GM12801 (cell line): ENCODE data around the gene PCYOX1L.

Source experiments
- TF ChIP-seq, protein P1 (sequence below): IDR thresholded peaks from one replicate; pipeline ENCODE4 v1.5.1; 2011; ENCODE audit warnings: control low read depth; ENCODE audit not compliant: insufficient read length; ENCODE audit errors: extremely low read depth

Gene PCYOX1L

DNA sequence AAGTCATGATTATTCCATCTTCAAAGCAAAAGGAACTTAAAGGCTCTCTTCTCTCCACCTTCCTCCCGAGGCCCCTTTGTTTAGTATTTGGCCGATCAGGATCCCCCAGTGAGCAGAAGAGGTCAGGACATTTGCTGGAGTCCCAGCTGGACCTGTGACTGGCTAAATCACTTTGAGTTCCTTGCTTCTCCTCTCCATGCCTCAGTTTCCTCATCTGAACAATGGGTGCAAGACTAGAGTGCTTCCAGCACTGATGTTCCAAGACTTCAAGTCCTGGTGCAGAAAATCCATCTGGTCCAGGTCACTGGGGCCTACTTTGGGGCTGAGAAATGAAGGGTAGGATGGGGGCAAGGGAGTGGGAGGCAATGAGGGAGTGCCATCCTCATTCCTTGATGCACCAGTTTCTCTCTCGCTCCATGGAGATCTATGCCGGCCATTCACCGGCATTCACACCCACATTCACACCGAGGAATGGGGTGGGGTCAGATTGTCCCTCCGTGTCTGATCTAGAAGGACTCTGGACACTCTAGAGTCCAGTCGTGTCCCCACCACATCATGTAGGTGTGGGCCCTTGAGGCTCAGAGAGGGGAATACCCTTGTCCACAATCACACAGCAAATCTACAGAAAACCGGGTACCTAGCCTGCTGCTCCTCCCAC, 60.0 kb downstream of the PCYOX1L start:
- TF ChIP-seq, protein P1, sequence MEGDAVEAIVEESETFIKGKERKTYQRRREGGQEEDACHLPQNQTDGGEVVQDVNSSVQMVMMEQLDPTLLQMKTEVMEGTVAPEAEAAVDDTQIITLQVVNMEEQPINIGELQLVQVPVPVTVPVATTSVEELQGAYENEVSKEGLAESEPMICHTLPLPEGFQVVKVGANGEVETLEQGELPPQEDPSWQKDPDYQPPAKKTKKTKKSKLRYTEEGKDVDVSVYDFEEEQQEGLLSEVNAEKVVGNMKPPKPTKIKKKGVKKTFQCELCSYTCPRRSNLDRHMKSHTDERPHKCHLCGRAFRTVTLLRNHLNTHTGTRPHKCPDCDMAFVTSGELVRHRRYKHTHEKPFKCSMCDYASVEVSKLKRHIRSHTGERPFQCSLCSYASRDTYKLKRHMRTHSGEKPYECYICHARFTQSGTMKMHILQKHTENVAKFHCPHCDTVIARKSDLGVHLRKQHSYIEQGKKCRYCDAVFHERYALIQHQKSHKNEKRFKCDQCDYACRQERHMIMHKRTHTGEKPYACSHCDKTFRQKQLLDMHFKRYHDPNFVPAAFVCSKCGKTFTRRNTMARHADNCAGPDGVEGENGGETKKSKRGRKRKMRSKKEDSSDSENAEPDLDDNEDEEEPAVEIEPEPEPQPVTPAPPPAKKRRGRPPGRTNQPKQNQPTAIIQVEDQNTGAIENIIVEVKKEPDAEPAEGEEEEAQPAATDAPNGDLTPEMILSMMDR = no peak

DNA sequence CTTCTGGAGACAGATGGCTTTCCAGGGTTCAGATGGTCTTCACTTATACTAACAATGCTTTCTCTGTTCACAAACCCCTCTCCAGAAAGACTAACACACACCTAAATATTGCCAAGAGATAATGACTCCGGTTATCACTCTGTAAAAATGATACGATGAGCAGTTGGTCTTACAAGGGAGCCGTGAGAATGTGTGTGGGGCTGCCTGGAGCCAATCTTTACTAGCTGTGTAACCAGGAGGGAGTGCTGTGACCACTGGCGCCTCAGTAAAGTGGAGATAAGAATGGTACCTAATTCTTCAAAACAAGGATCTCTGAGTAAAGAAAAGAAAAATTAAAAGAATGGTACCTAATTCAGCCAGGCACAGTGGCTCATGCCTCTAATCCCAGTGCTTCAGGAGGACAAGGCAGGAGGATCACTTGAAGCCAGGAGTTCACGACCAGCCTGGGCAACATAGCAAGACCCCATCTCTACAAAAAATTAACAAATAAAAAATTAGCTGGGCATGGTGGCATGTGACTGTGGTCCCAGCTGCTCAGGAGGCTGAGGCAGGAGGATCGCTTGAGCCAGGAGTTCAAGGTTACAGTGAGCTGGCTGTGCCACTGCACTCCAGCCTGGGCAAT, 61.2 kb downstream of the PCYOX1L start:
- TF ChIP-seq, protein P1 = no peak
